ENCODE results near the gene MRPS5.

Gene MRPS5

DNA sequence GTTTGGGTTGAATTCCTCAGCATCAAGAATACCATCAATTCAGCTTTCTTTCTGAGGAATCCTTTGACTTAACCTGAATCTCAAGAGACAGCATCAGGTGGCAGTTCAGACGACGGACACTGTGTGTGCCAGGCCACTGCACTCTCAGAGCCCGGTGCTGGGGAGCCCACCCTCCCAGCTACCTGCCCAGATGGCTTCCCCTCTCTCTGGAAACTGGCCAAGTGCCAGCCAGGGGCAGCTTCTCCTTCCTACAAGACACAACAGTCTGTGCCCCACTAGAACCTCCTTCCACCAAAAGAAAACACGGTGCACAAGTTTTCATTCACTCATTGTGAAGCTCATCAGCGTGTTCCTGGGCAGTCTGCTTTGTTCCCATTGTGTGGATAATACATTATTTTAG, 67.6 kb downstream of the MRPS5 start:
- TF ChIP-seq EZH2 (IDR thresholded peaks at IDR 0.05; ENCODE audit: borderline replicate concordance, low read depth, low read length, severe bottlenecking): no peak
- TF ChIP-seq, protein P1, sequence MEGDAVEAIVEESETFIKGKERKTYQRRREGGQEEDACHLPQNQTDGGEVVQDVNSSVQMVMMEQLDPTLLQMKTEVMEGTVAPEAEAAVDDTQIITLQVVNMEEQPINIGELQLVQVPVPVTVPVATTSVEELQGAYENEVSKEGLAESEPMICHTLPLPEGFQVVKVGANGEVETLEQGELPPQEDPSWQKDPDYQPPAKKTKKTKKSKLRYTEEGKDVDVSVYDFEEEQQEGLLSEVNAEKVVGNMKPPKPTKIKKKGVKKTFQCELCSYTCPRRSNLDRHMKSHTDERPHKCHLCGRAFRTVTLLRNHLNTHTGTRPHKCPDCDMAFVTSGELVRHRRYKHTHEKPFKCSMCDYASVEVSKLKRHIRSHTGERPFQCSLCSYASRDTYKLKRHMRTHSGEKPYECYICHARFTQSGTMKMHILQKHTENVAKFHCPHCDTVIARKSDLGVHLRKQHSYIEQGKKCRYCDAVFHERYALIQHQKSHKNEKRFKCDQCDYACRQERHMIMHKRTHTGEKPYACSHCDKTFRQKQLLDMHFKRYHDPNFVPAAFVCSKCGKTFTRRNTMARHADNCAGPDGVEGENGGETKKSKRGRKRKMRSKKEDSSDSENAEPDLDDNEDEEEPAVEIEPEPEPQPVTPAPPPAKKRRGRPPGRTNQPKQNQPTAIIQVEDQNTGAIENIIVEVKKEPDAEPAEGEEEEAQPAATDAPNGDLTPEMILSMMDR (IDR thresholded peaks at IDR 0.05; ENCODE audit: borderline replicate concordance, extremely low read depth, low read length, poor library complexity, severe bottlenecking): no peak
- Histone ChIP-seq H3K9ac (ENCODE audit: low read depth, low read length) (no peak overlapping the region), H3K4me1 (ENCODE audit: insufficient read depth, low read length) (peaks cover 12% of the 10 kb centered on the region; the same call in 1 of the 2 replicates), H3K79me2 (ENCODE audit: insufficient read depth, low read length) (no peaks in the 10 kb centered on the region), H3K4me2 (ENCODE audit: insufficient read depth, low read length) (no peak overlapping the region), H3K9me3 (ENCODE audit: insufficient read depth, low read length, severe bottlenecking) (no peaks in the 10 kb centered on the region), H3K27me3 (ENCODE audit: insufficient read depth, low read length, poor library complexity) (no peaks in the 10 kb centered on the region), H2AFZ (ENCODE audit: low read depth, low read length) (no peak overlapping the region), H4K20me1 (ENCODE audit: insufficient read depth, low read length) (no peaks in the 10 kb centered on the region), H3K4me3 (ENCODE audit: low read depth in 1 of 2, low read length in 2 of 2) (no peak overlapping the region), H3K36me3 (ENCODE audit: insufficient read depth, low read length) (peaks cover 45% of the 10 kb centered on the region), H3K27ac (ENCODE audit: low read length) (no peak overlapping the region; the same call in 1 of the 2 replicates)
- ATAC-seq (ENCODE audit: insufficient read depth, low read depth) (no peak), DNase-seq (no peak)

- Histone ChIP-seq H3K4me1 (ENCODE audit: insufficient read depth, low read length) (peaks cover 12% of the 10 kb centered on the region; the same call in 1 of the 2 replicates), H3K27me3 (ENCODE audit: insufficient read depth, low read length, poor library complexity) (no peaks in the 10 kb centered on the region), H3K9ac (ENCODE audit: low read depth, low read length) (no peak overlapping the region), H3K4me2 (ENCODE audit: insufficient read depth, low read length) (no peak overlapping the region), H3K79me2 (ENCODE audit: insufficient read depth, low read length) (no peaks in the 10 kb centered on the region), H3K27ac (ENCODE audit: low read length) (no peak overlapping the region; the same call in 1 of the 2 replicates), H2AFZ (ENCODE audit: low read depth, low read length) (no peak overlapping the region), H3K36me3 (ENCODE audit: insufficient read depth, low read length) (peaks cover 49% of the 10 kb centered on the region), H4K20me1 (ENCODE audit: insufficient read depth, low read length) (no peaks in the 10 kb centered on the region), H3K4me3 (ENCODE audit: low read depth in 1 of 2, low read length in 2 of 2) (no peak overlapping the region), H3K9me3 (ENCODE audit: insufficient read depth, low read length, severe bottlenecking) (no peaks in the 10 kb centered on the region)
- ATAC-seq (ENCODE audit: insufficient read depth, low read depth): no peak
- TF ChIP-seq, protein P1 (IDR thresholded peaks at IDR 0.05; ENCODE audit: borderline replicate concordance, extremely low read depth, low read length, poor library complexity, severe bottlenecking): peak; percentile 15
- TF ChIP-seq EZH2 (IDR thresholded peaks at IDR 0.05; ENCODE audit: borderline replicate concordance, low read depth, low read length, severe bottlenecking): no peak
- peak; percentile 15 for DNase-seq
Measured at GRCh38 chr2:95053543-95053942, 68.1 kb downstream of the MRPS5 start.

GRCh38 chr2:95052804-95053479, 68.7 kb downstream of the MRPS5 start:
- no peak overlapping the region for H3K27ac ChIP-seq (ENCODE audit: low read length)
- peaks cover 12% of the 10 kb centered on the region; the same call in 1 of the 2 replicates for H3K4me1 ChIP-seq (ENCODE audit: insufficient read depth, low read length)
- no peak overlapping the region for H3K9ac ChIP-seq (ENCODE audit: low read depth, low read length)
- H3K27me3 ChIP-seq (ENCODE audit: insufficient read depth, low read length, poor library complexity): no peaks in the 10 kb centered on the region
- H2AFZ ChIP-seq (ENCODE audit: low read depth, low read length): no peak overlapping the region
- DNase-seq (peak; percentile 34), ATAC-seq (ENCODE audit: insufficient read depth, low read depth) (0 out of 3 replicates have a peak, but pooled peaks have one; percentile 27)
- no peaks in the 10 kb centered on the region for H3K9me3 ChIP-seq (ENCODE audit: insufficient read depth, low read length, severe bottlenecking)
- H3K36me3 ChIP-seq (ENCODE audit: insufficient read depth, low read length): peaks cover 55% of the 10 kb centered on the region
- no peak overlapping the region for H3K4me2 ChIP-seq (ENCODE audit: insufficient read depth, low read length)
- no peaks in the 10 kb centered on the region for H3K79me2 ChIP-seq (ENCODE audit: insufficient read depth, low read length)
- H3K4me3 ChIP-seq (ENCODE audit: low read depth in 1 of 2, low read length in 2 of 2): no peak overlapping the region
- no peaks in the 10 kb centered on the region for H4K20me1 ChIP-seq (ENCODE audit: insufficient read depth, low read length)
- TF ChIP-seq EZH2 (IDR thresholded peaks at IDR 0.05; ENCODE audit: borderline replicate concordance, low read depth, low read length, severe bottlenecking): no peak
- TF ChIP-seq, protein P1 (IDR thresholded peaks at IDR 0.05; ENCODE audit: borderline replicate concordance, extremely low read depth, low read length, poor library complexity, severe bottlenecking): no peak
